ENCODE measurements around the gene PBX2.

PBX2 gene

DNA sequence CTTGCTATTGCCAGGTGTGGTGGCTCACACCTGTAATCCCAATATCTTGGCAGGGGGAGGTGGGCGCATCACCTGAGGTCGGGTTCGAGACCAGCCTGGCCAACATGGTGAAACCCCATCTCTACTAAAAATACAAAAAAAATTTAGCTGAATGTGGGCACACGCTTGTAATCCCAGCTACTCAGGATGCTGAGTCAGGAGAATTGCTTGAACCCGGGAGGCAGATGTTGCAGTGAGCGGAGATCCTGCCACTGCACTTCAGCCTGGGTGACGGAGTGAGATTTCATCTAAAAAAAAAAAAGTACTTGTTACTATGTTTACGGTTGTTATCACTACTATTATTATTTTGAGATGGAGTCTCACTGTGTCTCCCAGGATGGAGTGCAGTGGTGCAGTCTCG is 33.1 kb downstream of the PBX2 start:
- Histone ChIP-seq H3K9me3 (ENCODE audit: control insufficient read depth, insufficient read depth, low read length) (no peaks in the 10 kb centered on the region), H3K79me2 (ENCODE audit: control insufficient read depth, low read length) (peaks cover 15% of the 10 kb centered on the region), H3K36me3 (ENCODE audit: control insufficient read depth, low read length) (peaks cover 29% of the 10 kb centered on the region), H4K20me1 (ENCODE audit: control insufficient read depth, insufficient read depth, low read depth, low read length) (no peaks in the 10 kb centered on the region), H3K27ac (ENCODE audit: low read depth, low read length) (no peak overlapping the region), H3K4me1 (ENCODE audit: control insufficient read depth, low read length) (peaks cover 29% of the 10 kb centered on the region), H3K4me2 (ENCODE audit: low read length) (no peak overlapping the region), H3K27me3 (ENCODE audit: control insufficient read depth, low read length) (no peaks in the 10 kb centered on the region), H3F3A (ENCODE audit: control insufficient read depth, insufficient read depth) (peaks cover 7% of the 10 kb centered on the region; the same call in 1 of the 2 replicates), H3K9me2 (replicated peaks; ENCODE audit: control insufficient read depth, low read length) (no peaks in the 10 kb centered on the region), H3K4me3 (ENCODE audit: low read length) (no peak overlapping the region)
- TF ChIP-seq CTCF (IDR thresholded peaks at IDR 0.05; ENCODE audit: low read depth, low read length, poor library complexity, severe bottlenecking): no peak
- no peak for TF ChIP-seq EZH2phosphoT487 (IDR thresholded peaks at IDR 0.05; ENCODE audit: borderline replicate concordance, low read length)

GRCh38 chr6:32154514-32155161 is 35.4 kb downstream of the PBX2 start:
- Histone ChIP-seq H3K4me3 (ENCODE audit: low read length) (peak overlapping the region; percentile 99), H3K9me2 (replicated peaks; ENCODE audit: control insufficient read depth, low read length) (no peaks in the 10 kb centered on the region), H4K20me1 (ENCODE audit: control insufficient read depth, insufficient read depth, low read depth, low read length) (no peaks in the 10 kb centered on the region), H3K36me3 (ENCODE audit: control insufficient read depth, low read length) (peaks cover 29% of the 10 kb centered on the region), H3K79me2 (ENCODE audit: control insufficient read depth, low read length) (peaks cover 15% of the 10 kb centered on the region), H3K27ac (ENCODE audit: low read depth, low read length) (peak overlapping the region; percentile 58), H3F3A (ENCODE audit: control insufficient read depth, insufficient read depth) (peaks cover 10% of the 10 kb centered on the region), H3K9me3 (ENCODE audit: control insufficient read depth, insufficient read depth, low read length) (no peaks in the 10 kb centered on the region), H3K27me3 (ENCODE audit: control insufficient read depth, low read length) (no peaks in the 10 kb centered on the region), H3K4me1 (ENCODE audit: control insufficient read depth, low read length) (peaks cover 32% of the 10 kb centered on the region), H3K4me2 (ENCODE audit: low read length) (peak overlapping the region; percentile 77)
- TF ChIP-seq EZH2phosphoT487 (IDR thresholded peaks at IDR 0.05; ENCODE audit: borderline replicate concordance, low read length) (no peak), CTCF (IDR thresholded peaks at IDR 0.05; ENCODE audit: low read depth, low read length, poor library complexity, severe bottlenecking) (peak; percentile 72)

DNA sequence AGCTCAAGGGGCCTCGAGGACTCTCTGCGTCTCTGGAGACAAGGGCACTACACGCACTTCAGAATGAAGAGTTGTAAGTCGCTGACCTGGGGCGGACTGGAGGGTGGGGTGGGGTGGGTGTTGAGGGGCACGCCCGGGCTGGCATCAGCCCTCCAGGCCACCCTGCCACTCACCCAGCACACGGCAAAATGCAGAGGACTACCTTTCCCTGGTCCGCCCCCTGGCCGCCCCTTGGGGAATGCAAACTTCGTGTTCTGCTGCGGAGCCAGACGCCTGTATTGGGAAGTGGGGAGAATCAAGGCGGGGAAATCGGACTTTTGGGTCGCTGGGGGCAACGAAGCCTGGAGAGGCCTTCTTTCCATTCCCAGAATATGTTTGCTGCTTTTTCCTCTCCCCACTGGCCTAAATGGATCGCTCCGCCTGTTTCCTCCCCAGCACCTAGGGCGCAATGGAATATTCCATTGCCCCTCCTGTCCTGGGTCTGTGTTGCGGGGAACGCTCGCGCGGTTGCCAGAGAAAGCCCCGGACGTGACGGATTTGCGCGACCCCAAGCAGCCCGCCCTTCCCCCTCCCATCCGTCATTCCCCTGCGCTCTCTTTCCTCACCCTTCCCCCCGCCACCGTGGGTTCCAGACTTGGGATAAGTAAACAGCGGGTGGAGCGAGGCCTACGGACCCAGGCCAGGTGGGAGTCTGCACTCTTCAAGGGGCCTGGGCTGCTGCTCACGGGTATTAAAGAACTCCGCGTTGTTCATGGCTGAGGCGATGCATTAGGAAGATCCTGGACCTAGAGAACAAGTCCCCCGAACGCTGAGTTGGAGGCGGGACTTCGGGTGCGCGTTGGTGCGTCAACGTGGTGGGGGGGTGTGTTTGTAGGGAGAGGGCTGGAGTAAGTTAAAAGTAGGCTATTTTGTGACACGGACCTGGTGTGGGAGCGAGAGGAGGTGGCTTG is 36.2 kb downstream of the PBX2 start, which contains the start of gene PPT2:
TSS of gene PPT2 (plus strand) at position 578 of the 950 bp plus-strand sequence. CDS start 454 bp downstream, outside the sequence.
- Histone ChIP-seq H3K27ac (ENCODE audit: low read depth, low read length) (peak within 1 kb of the TSS; percentile 58), H3F3A (ENCODE audit: control insufficient read depth, insufficient read depth) (peaks cover 10% of the 10 kb centered on the region), H3K4me1 (ENCODE audit: control insufficient read depth, low read length) (peaks cover 32% of the 10 kb centered on the region), H4K20me1 (ENCODE audit: control insufficient read depth, insufficient read depth, low read depth, low read length) (no peaks in the 10 kb centered on the region), H3K4me2 (ENCODE audit: low read length) (peak within 1 kb of the TSS; percentile 77), H3K9me2 (replicated peaks; ENCODE audit: control insufficient read depth, low read length) (no peaks in the 10 kb centered on the region), H3K79me2 (ENCODE audit: control insufficient read depth, low read length) (peaks cover 15% of the 10 kb centered on the region), H3K9me3 (ENCODE audit: control insufficient read depth, insufficient read depth, low read length) (no peaks in the 10 kb centered on the region), H3K27me3 (ENCODE audit: control insufficient read depth, low read length) (no peaks in the 10 kb centered on the region), H3K4me3 (ENCODE audit: low read length) (peak within 1 kb of the TSS; percentile 99), H3K36me3 (ENCODE audit: control insufficient read depth, low read length) (peaks cover 29% of the 10 kb centered on the region)
- TF ChIP-seq CTCF (IDR thresholded peaks at IDR 0.05; ENCODE audit: low read depth, low read length, poor library complexity, severe bottlenecking) (no peak), EZH2phosphoT487 (IDR thresholded peaks at IDR 0.05; ENCODE audit: borderline replicate concordance, low read length) (no peak)

Measured in DOHH2 (cell line).